ENCODE results near the gene ZSWIM9.

DNA sequence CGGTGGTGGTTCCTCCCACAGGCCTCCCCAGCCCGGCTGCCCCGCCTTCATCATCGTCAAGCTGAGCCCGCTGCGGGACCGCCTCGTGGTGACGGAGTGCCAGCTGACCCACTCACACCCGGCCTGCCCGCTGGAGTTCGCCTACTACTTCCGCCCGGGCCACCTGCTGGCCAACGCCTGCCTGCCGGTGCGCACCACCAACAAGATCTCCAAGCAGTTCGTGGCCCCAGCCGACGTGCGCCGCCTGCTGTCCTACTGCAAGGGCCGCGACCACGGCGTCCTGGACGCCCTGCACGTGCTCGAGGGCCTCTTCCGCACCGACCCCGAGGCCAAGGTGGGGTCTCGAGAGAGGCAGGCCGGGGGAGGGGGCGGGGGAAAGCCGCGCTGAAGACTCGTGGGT is 12.0 kb downstream of the ZSWIM9 start:
- TF ChIP-seq, protein P1, sequence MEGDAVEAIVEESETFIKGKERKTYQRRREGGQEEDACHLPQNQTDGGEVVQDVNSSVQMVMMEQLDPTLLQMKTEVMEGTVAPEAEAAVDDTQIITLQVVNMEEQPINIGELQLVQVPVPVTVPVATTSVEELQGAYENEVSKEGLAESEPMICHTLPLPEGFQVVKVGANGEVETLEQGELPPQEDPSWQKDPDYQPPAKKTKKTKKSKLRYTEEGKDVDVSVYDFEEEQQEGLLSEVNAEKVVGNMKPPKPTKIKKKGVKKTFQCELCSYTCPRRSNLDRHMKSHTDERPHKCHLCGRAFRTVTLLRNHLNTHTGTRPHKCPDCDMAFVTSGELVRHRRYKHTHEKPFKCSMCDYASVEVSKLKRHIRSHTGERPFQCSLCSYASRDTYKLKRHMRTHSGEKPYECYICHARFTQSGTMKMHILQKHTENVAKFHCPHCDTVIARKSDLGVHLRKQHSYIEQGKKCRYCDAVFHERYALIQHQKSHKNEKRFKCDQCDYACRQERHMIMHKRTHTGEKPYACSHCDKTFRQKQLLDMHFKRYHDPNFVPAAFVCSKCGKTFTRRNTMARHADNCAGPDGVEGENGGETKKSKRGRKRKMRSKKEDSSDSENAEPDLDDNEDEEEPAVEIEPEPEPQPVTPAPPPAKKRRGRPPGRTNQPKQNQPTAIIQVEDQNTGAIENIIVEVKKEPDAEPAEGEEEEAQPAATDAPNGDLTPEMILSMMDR (IDR thresholded peaks at IDR 0.05): no peak
- no peak for TF ChIP-seq POLR2A (IDR thresholded peaks at IDR 0.05)
